HAP-1 (cell line): Measurements from ENCODE around the gene RAD23A.
"Not testable (repeated sequence)": the region's sequence is repeated elsewhere in the genome, so short reads cannot be mapped to it uniquely, and the experiment has no call there.

Experiments
- DNase-seq, 2 experiments: peaks; one replicate each; pipeline ENCODE4 v3.0.0-alpha.2; 2016 to 2020; ENCODE audit warnings: low spot score in 2 of 2
- H3K27me3 ChIP-seq: fragments of 250-450 bp; sonication (Bioruptor Pico); 2 replicates; pipeline ENCODE4 v1.5.1; 2020; ENCODE audit warnings: low read depth, mild to moderate bottlenecking, moderate library complexity
- H3K36me3 ChIP-seq: fragments of 250-450 bp; sonication (Bioruptor Pico); replicated peaks from 2 replicates; pipeline ENCODE4 v1.5.1; 2020; ENCODE audit warnings: mild to moderate bottlenecking
- H3K4me1 ChIP-seq: fragments of 250-450 bp; sonication (Bioruptor Pico); 2 replicates; pipeline ENCODE4 v1.5.1; 2020; ENCODE audit warnings: mild to moderate bottlenecking
- H3K4me3 ChIP-seq: fragments of 250-450 bp; sonication (Bioruptor Pico); 2 replicates; pipeline ENCODE4 v1.5.1; 2020; ENCODE audit warnings: mild to moderate bottlenecking, moderate library complexity
- H3K9me3 ChIP-seq: fragments of 250-450 bp; sonication (Bioruptor Pico); 2 replicates; pipeline ENCODE4 v1.5.1; 2020; ENCODE audit warnings: mild to moderate bottlenecking, moderate library complexity
- in situ Hi-C: fragments of 300-500 bp; cut with MboI; formaldehyde crosslinking; loops from 3 replicates; pipeline ENCODE4 v1.14.3; 2020; ENCODE audit warnings: low sequenced_read_pairs, inconsistent platforms, mixed read lengths

RAD23A gene

DNA sequence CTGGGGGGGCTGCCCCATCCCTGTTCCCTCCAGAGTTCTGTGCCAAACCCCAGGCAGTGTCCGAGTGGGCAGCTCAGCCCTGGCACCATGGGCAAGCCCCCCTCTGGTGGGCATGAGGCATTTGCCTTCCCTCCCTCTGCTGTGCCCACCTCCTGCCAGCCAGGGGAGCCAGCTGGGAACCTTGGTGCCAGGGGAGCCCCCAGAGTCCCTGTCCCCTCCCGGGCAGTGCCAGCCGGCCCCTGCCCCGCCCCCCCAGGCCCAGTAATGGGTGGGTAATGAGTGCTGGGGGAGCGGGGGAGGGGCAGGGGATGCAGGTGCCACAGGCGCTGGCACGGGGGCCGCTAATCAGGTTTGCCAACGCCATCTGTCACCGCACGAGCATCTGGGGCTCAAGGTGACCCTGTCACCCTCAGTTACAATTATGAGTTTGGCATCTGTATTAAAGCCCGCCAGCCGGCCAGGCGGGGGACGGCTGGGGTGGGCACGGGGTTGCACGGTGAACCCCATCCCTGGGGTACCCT is 29.6 kb downstream of the RAD23A start:
- Histone ChIP-seq H3K27me3 (no peaks in the 10 kb centered on the region), H3K36me3 (no peaks in the 10 kb centered on the region), H3K4me1 (no peaks in the 10 kb centered on the region), H3K4me3 (no peak overlapping the region), H3K9me3 (no peaks in the 10 kb centered on the region)
- DNase-seq = no peak
- in situ Hi-C loops = loop anchor here (5.0 to 25.0 kb wide), 3 partner anchors 117 to 612 kb away; no protein-coding TSS in a partner anchor

- not testable (repeated sequence) for H3K36me3 ChIP-seq, H3K4me3 ChIP-seq, H3K9me3 ChIP-seq, DNase-seq, H3K27me3 ChIP-seq, H3K4me1 ChIP-seq
- in situ Hi-C loops = loop anchor here (5.0 to 25.0 kb wide), 3 partner anchors 116 to 611 kb away; no protein-coding TSS in a partner anchor
Observed at GRCh38 chr19:12976109-12976508, 30.4 kb downstream of the RAD23A start.

- Histone ChIP-seq H3K9me3 (no peaks in the 10 kb centered on the region), H3K4me1 (peaks cover 5% of the 10 kb centered on the region; the same call in 1 of the 2 replicates), H3K4me3 (no peak overlapping the region), H3K27me3 (no peaks in the 10 kb centered on the region), H3K36me3 (no peaks in the 10 kb centered on the region)
- DNase-seq = no peak
- in situ Hi-C loops = loop anchor here (5.0 to 25.0 kb wide), 3 partner anchors 112 to 607 kb away; no protein-coding TSS in a partner anchor
Observed at GRCh38 chr19:12979974-12980373, 34.3 kb downstream of the RAD23A start.

DNA sequence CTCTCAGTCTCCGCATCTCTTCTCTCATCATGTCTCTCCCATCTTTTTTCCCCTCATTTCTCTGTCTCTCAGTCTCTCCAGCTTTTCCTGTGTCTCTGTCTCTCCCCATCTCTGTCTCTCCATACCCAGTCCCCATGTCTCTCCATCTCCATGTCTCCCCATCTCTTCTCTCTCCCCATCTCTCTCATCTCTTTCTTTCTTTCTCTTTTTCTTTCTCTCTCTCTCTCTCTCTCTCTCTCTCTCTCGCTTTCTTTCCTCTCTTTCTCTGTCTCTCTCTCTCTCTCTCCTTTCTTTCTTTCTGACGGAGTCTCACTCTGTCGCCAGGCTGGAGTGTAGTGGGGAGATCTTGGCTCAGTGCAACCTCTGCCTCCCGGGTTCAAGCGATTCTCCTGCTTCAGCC is 37.0 kb downstream of the RAD23A start:
- Histone ChIP-seq H3K4me1 (peaks cover 5% of the 10 kb centered on the region; the same call in 1 of the 2 replicates), H3K4me3 (no peak overlapping the region), H3K36me3 (no peaks in the 10 kb centered on the region), H3K9me3 (no peaks in the 10 kb centered on the region), H3K27me3 (no peaks in the 10 kb centered on the region)
- no peak for DNase-seq
- in situ Hi-C loops = loop anchor here (25.0 kb wide), 1 partner anchor 605 kb away; no protein-coding TSS in a partner anchor

DNA sequence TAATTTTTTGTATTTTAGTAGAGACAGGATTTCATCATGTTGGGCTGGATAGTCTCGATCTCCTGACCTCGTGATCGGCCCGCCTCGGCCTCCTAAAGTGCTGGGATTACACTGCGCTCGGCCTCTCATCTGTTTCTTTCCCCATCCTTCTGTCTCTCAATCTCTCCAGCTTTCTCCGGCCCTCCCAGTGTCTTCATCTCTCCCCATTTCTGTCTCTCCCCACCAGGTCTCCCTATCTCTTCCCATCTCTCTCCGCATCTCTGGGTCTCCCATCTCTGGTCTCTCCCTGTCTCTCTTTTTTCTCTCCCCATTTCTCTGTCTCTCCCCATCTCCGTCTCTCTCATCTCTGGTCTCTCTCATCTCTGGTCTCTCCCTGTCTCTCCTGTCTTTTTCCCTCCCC is 37.4 kb downstream of the RAD23A start:
- Histone ChIP-seq H3K4me1 (peaks cover 5% of the 10 kb centered on the region; the same call in 1 of the 2 replicates), H3K27me3 (no peaks in the 10 kb centered on the region), H3K9me3 (no peaks in the 10 kb centered on the region), H3K4me3 (peak overlapping the region; percentile 22), H3K36me3 (no peaks in the 10 kb centered on the region)
- no peak for DNase-seq
- in situ Hi-C loops = loop anchor here (25.0 kb wide), 1 partner anchor 604 kb away; no protein-coding TSS in a partner anchor

GRCh38 chr19:12983542-12984142 is 38.0 kb downstream of the RAD23A start:
- Histone ChIP-seq H3K4me3 (peak overlapping the region; percentile 22), H3K36me3 (no peaks in the 10 kb centered on the region), H3K4me1 (peaks cover 5% of the 10 kb centered on the region; the same call in 1 of the 2 replicates), H3K9me3 (no peaks in the 10 kb centered on the region), H3K27me3 (no peaks in the 10 kb centered on the region)
- in situ Hi-C loops = loop anchor here (25.0 kb wide), 1 partner anchor 604 kb away; no protein-coding TSS in a partner anchor
- DNase-seq = peak; percentile 51 to 82

GRCh38 chr19:12984143-12984627 is 38.5 kb downstream of the RAD23A start:
- Histone ChIP-seq H3K27me3 (no peaks in the 10 kb centered on the region), H3K4me3 (no peak overlapping the region), H3K9me3 (no peaks in the 10 kb centered on the region), H3K36me3 (no peaks in the 10 kb centered on the region), H3K4me1 (peaks cover 5% of the 10 kb centered on the region; the same call in 1 of the 2 replicates)
- no peak for DNase-seq
- in situ Hi-C loops = loop anchor here (25.0 kb wide), 1 partner anchor 603 kb away; no protein-coding TSS in a partner anchor

DNA sequence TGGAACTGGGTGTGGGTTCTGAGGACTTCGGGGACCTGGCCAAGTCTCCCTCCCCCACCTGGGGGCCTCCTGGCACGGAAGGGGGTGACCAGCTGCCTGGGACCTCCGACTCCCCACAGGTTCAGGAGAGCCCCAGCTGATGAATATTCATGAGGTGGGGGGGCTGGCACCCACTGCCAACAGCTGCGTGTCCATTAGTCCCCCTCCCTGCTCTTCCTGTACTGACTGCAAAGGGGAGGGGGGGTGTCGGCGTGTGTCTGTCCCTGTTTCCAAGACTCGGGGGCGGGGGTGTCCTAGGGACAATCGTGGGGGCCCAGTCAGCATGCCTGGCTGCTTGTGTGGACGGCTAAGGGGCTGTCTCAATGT is 39.0 kb downstream of the RAD23A start:
- Histone ChIP-seq H3K4me3 (no peak overlapping the region), H3K4me1 (peaks cover 5% of the 10 kb centered on the region; the same call in 1 of the 2 replicates), H3K27me3 (no peaks in the 10 kb centered on the region), H3K36me3 (no peaks in the 10 kb centered on the region), H3K9me3 (no peaks in the 10 kb centered on the region)
- DNase-seq = no peak
- in situ Hi-C loops = loop anchor here (5.0 to 25.0 kb wide), 2 partner anchors 73 to 603 kb away; no protein-coding TSS in a partner anchor

DNA sequence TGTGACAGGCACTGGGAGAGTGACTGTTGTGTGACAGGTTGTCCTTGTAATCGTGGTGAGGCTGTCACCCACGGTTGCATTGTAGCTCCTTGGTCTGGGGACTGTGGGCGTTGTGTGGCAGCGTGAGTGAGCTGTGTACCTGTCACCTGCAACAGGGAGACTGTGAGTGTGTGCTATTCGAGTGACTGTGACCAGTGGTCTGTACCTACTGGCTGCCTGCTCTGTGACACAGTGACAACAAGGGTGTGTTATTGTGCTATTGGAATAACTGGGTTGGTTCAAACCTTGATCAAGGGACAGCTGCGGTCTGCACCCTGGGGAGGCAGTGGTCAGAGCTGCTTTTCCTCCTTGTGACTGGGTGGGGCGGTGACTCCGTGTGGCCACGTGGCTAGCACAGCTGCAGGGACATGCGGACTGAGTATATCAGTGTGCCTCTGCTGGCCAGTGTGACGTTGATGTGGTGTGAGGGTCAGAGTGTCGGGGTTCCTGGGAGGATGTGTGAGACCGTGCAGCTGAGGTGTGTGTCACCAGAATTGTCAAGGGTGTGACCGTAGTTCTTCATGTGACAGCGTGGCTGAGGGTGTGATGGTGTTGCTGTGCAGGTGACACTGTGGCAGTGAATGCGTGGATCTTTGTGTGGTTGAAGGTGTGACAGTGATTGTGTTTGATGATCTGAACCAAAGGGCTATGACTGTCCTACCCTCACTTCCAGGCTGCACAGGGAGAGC is 39.6 kb downstream of the RAD23A start:
- Histone ChIP-seq H3K4me1 (peaks cover 5% of the 10 kb centered on the region; the same call in 1 of the 2 replicates), H3K27me3 (no peaks in the 10 kb centered on the region), H3K36me3 (no peaks in the 10 kb centered on the region), H3K9me3 (no peaks in the 10 kb centered on the region), H3K4me3 (no peak overlapping the region)
- in situ Hi-C loops = loop anchor here (5.0 to 25.0 kb wide), 2 partner anchors 72 to 602 kb away; no protein-coding TSS in a partner anchor
- no peak for DNase-seq

- H3K4me3 ChIP-seq = no peak overlapping the region
- no peaks in the 10 kb centered on the region for H3K36me3 ChIP-seq
- H3K9me3 ChIP-seq = no peaks in the 10 kb centered on the region
- H3K27me3 ChIP-seq = no peaks in the 10 kb centered on the region
- H3K4me1 ChIP-seq = peaks cover 5% of the 10 kb centered on the region; the same call in 1 of the 2 replicates
- no peak for DNase-seq
- in situ Hi-C loops = loop anchor here (5.0 to 25.0 kb wide), 2 partner anchors 71 to 601 kb away; no protein-coding TSS in a partner anchor
Observed at GRCh38 chr19:12986726-12987125, 41.1 kb downstream of the RAD23A start.

- no peaks in the 10 kb centered on the region for H3K27me3 ChIP-seq
- in situ Hi-C loops = loop anchor here (5.0 to 25.0 kb wide), 2 partner anchors 70 to 600 kb away; no protein-coding TSS in a partner anchor
- no peak for DNase-seq
- H3K36me3 ChIP-seq = no peaks in the 10 kb centered on the region
- peaks cover 5% of the 10 kb centered on the region; the same call in 1 of the 2 replicates for H3K4me1 ChIP-seq
- H3K9me3 ChIP-seq = no peaks in the 10 kb centered on the region
- H3K4me3 ChIP-seq = no peak overlapping the region
Observed at GRCh38 chr19:12987190-12987589, 41.5 kb downstream of the RAD23A start.

GRCh38 chr19:12987781-12988180 is 42.1 kb downstream of the RAD23A start:
- in situ Hi-C loops = loop anchor here (5.0 to 25.0 kb wide), 2 partner anchors 70 to 600 kb away; no protein-coding TSS in a partner anchor
- Histone ChIP-seq H3K9me3 (no peaks in the 10 kb centered on the region), H3K4me3 (no peak overlapping the region), H3K36me3 (no peaks in the 10 kb centered on the region), H3K27me3 (no peaks in the 10 kb centered on the region), H3K4me1 (peaks cover 4% of the 10 kb centered on the region; the same call in 1 of the 2 replicates)
- no peak for DNase-seq

GRCh38 chr19:12990431-12990830 is 44.8 kb downstream of the RAD23A start:
- Histone ChIP-seq H3K4me3 (no peak overlapping the region), H3K27me3 (no peaks in the 10 kb centered on the region)
- in situ Hi-C loops = loop anchor here (25.0 kb wide), 1 partner anchor 597 kb away; no protein-coding TSS in a partner anchor

More at GRCh38 chr19:12990431-12990830, 44.8 kb downstream of the RAD23A start:
- no peak for DNase-seq
- H3K36me3 ChIP-seq = no peaks in the 10 kb centered on the region
- H3K9me3 ChIP-seq = no peaks in the 10 kb centered on the region
- H3K4me1 ChIP-seq = peaks cover 3% of the 10 kb centered on the region; the same call in 1 of the 2 replicates
